Esophagus mucosa (tissue), 1 donor: ENCODE data around the gene NLN. TPM values are rescaled to one million over a fixed set of nuclear protein-coding genes. Genes with fewer than 3 reads are reported as not detected.
"Not testable (repeated sequence)": the region's sequence is repeated elsewhere in the genome, so short reads cannot be mapped to it uniquely, and the experiment has no call there.

Experiments
- ATAC-seq: fragments of 200-7000 bp; cut with Tn5 transposase; one replicate; pipeline ENCODE4 v1.9.1; 2020
- total RNA-seq: library from RNA; stranded (reverse); gene quantifications from one replicate; pipeline ENCODE4 v1.2.4, GENCODE V29; 2023
- donor health status: DM: yes; HTN: yes; CAD: no.

NLN gene
- total RNA-seq, 1 donor from 2014 or later = 16.0 TPM

GRCh38 chr5:65775476-65775875 is 53.5 kb downstream of the NLN start:
- no peak for ATAC-seq

DNA sequence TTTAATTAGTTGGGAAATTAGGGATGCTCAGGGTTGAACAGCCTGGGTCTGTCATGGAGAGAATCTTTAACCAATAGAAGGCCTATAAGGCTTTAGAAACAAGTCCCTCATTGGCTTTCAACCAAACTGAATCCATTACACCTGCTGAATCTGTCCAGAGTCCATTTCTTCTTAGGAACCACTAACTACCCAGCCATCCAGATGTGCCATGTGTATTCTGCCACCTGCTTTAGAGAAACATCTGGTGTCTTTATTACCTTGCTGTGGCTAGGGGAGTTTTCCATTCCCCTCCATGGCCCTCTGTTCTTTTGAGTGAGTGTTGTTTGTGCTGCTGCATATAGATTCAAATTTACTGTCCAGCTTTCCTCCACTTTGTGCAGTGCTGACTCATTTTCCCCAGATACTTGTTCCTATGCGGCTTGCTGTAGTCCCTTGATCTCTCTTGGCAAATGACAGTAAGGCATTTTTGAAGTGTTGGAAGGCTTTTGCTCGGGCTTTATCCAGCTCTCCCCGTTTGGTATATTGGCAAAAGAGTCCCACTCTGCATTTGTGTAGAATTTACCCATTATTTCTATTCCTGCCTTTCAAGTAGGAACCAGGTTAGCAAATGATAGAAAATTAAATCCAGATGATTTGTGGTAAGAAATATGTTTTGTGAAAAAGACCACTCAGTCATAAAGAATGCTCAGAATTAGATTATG is 54.6 kb downstream of the NLN start:
- ATAC-seq = no peak

- no peak for ATAC-seq
Observed at GRCh38 chr5:65778126-65778525, 56.1 kb downstream of the NLN start.

- ATAC-seq = no peak
Observed at GRCh38 chr5:65779643-65780042, 57.6 kb downstream of the NLN start.

DNA sequence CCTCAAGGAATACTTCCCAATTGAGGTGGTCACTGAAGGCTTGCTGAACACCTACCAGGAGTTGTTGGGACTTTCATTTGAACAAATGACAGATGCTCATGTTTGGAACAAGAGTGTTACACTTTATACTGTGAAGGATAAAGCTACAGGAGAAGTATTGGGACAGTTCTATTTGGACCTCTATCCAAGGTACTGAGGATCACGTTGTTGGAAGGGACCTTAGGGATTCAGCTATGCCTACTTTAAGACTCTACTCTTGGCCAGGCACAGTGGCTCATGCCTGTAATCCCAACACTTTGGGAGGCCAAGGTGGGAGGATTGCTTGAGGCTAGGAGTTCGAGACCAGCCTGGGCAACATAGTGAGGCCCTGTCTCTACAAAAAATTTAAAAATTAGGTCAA is 66.3 kb downstream of the NLN start:
- not testable (repeated sequence) for ATAC-seq

DNA sequence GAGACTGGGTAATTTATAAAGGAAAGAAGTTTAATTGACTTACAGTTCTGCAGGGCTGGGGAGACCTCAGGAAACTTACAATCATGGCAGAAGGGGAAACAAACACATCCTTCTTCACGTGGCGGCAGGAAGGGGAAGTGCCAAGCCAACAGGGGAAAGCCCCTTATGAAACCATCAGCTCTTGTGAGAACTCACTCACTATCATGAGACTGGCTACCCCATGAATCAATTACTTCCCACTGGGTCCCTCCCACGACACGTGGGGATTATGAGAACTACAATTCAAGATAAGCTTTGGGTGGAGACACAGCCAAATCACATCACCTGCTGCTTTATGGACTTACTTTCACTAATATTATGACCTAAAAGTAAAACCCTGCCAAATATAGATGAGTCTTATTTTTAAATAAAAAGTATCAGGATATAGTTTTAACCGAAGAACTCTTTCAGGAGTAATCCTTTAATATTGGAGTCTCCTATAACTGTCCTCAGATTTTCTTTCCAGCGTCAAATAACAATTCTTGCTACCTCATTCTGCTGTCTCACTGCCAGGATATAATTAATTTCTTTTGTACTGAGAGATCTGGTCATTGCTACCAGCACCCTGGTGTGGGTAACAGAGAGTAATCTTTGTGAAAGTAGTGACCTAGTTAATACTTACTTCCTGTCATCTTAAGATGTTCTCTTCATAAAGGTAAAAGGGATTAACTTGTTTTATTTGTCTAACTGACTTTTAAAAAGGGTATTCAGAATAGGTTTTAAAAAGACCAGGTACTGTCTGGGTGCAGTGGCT is 68.6 kb downstream of the NLN start:
- no peak for ATAC-seq

- ATAC-seq = no peak
Observed at GRCh38 chr5:65791712-65792673, 70.0 kb downstream of the NLN start.

DNA sequence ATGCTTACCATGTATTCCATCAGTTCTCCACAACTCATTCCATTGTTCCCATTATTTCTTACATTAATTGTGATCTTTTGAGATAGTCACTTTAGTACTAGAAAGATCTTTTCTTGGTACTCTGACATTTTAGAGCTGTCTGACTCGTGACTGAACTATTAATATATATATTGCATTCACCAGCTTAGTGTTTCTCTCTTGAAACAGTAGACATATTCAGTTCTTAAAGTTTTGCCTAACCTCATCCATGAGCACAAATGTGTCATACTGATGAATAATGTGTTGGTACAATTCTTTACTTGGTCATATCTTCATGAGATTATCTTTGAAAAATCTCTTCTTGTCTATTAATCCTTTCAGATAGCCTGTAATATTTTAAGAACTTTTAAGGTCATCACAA is 74.3 kb downstream of the NLN start:
- ATAC-seq = no peak

- ATAC-seq = no peak
Observed at GRCh38 chr5:65796751-65797316, 74.8 kb downstream of the NLN start.

DNA sequence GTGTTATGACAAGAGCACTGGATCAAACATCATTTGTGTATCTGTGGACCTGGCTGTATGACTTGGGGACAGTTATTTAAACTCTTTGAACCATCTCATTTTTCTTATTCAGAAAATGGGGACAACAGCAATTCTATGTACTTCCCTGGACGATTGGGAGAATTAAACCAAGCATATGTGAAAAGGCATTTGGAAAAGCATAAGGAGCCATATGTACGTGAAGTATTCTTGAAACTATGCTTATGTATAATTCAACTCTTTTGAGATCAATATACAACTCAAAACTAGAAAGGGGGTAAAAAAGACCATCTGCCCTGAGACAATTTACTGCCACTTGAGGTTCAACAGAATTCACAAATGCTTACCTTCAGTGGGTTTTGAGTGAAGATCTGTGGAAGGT is 75.5 kb downstream of the NLN start:
- ATAC-seq = no peak

- ATAC-seq = no peak
Observed at GRCh38 chr5:65799857-65800256, 77.9 kb downstream of the NLN start.

- ATAC-seq = no peak
Observed at GRCh38 chr5:65800775-65801174, 78.8 kb downstream of the NLN start.

- ATAC-seq = no peak
Observed at GRCh38 chr5:65801352-65801783, 79.4 kb downstream of the NLN start.

GRCh38 chr5:65802080-65802479 is 80.1 kb downstream of the NLN start:
- no peak for ATAC-seq

- ATAC-seq = no peak
Observed at GRCh38 chr5:65802820-65803219, 80.8 kb downstream of the NLN start.

- no peak for ATAC-seq
Observed at GRCh38 chr5:65803699-65804391, 81.8 kb downstream of the NLN start.

- no peak for ATAC-seq
Observed at GRCh38 chr5:65805089-65805488, 83.1 kb downstream of the NLN start.

DNA sequence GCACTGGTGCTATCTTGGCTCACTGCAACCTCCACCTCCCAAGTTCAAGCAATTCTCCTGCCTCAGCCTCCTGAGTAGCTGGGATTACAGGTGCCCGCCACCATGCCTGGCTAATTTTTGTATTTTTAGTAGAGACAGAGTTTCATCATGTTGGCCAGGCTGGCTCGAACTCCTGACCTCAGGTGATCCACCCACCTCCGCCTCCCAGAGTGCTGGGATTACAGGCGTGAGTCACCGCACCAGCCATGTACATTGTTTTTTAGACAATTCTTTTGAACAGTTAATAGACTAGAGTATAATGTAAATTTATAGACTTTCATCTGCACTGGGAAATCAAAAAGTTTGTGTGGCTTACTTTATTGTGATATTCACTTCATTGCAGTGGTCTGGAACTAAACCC is 85.5 kb downstream of the NLN start:
- ATAC-seq = not testable (repeated sequence)

DNA sequence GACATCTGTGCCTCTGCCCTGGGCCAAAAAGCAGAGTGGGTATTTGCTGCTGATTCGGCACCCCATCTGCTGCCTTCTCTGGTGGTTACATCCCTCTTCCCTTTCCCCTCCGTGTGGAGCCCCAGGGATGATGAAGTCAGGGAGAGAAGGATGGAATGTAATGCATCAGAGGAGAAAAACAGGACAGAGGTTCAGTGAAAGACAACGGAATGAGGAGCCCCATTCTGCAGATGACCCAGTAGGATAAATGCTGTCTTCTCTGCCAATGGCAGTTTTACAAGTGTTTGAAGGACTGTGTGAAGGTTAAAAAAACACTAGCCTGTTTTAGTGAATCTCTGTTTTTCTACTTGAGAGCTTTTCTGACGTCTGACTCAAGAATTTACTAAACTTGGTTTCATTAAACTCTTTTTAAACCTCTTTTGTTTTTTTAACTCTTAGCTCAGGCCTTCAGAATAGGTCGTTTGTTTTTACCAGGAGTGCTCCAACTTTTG is 86.3 kb downstream of the NLN start:
- ATAC-seq = no peak

DNA sequence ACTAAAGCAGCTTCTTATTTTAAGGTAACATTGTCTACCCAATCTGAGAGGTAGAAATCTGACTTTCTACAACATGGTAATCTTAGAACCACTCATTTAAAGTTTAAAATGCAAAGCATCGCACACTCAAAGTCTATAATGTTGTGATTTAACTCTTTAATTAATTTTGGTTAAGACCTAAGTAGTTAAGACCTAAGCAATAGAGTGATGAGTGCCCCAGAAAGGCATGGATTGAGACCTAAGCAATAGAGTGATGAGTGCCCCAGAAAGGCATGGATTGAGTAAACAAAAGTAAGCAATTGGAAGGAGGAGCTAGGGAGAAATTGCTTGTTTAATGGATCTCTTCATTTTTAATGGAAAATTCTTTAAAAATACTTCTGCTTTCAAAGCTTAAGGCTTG is 86.8 kb downstream of the NLN start:
- no peak for ATAC-seq

- ATAC-seq = peak; percentile 71
Observed at GRCh38 chr5:65809817-65810531, 88.0 kb downstream of the NLN start.
